ENCODE results near the gene PLAC8.
"Not testable (repeated sequence)": the region's sequence is repeated elsewhere in the genome, so short reads cannot be mapped to it uniquely, and the experiment has no call there.

Gene PLAC8

GRCh38 chr4:83112678-83113428 lies 1.7 kb downstream of the PLAC8 start:
- no peak for DNase-seq (ENCODE audit: low read depth in 2 of 2)

GRCh38 chr4:83112231-83112630 lies 2.3 kb downstream of the PLAC8 start:
- DNase-seq (ENCODE audit: low read depth in 2 of 2) = no peak

DNA sequence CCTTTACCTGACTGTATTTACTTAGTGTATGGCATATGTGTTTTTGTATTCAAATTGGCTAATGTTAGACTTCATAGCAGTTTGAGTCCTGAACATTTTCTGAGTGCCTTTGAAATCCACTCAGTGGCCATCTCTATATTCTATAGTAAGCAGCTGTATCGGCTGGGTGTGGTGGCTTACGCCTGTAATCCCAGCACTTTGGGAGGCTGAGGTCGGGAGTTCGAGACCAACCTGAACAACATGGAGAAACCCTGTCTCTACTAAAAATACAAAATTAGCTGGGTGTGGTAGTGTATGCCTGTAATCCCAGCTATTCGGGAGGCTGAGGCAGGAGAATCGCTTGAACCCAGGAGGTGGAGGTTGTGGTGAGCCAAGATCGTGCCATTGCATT lies 2.8 kb downstream of the PLAC8 start:
- DNase-seq (ENCODE audit: low read depth in 2 of 2) = not testable (repeated sequence)

DNA sequence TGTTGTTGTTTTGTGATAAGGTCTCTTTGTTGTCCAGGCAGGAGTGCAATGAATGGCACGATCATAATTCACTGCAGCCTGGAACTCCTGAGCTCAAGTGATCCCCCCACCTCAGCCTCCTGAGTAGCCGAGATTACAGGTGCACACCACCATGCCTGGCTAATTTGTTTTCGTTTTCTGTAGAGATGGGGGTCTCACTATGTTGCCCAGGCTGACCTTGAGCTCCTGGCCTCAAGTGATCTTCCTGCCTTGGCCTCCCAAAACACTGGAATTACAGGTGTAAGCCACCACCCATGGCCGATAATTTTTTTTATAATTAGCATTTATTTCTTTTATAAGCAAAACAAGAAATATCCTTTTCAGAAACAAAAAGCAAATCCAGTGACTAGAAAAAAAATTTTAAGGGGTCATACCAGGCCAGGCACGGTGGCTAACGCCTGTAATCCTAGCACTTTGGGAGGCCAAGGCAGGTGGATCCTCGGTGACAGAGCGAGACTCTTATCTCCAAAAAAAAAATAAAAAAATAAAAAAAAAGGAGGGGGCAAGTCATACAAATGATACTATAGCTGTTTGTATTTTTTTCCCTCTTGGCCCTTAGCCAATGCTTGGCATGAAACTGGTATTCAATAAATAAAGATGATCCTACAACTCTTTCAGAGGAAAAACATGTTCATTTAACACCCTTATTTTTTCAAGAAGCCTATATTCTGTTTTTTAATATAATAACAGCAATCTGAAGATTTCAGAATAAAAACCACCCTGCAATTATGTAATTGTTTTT lies 3.4 kb downstream of the PLAC8 start:
- no peak for DNase-seq (ENCODE audit: low read depth in 2 of 2)

DNA sequence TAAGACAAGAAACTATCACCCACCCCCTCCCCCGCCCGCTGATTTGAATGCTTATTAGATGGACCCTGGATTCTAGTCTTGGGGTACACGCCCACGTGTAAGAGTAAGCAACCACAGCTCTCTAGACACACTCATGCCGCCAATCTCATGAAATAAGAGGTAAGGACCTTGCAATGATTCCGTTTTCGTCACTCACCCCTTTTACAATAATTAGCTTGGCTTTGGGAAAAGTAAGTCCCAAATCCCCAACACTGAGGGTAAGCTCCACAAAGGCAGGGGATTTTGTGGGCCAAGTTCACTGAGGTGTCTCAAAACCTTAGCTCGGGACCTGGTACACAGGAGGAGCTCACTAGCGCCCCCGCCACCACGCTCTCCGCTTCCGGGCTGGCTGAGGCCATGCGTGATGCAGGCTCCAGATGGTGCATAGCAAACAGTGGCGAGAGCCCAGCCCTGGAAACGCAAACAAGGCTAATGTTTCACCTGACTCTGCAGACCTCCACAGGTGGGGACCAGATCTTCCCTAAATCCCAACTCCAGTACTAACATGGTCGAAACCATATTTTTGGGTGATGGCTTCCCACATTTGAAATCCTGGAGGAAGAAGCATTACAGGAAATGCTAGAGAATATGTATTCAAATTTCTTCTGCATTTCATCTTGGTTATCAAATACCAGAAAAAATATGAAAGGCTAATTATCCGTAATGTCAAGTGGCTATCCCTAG lies 4.1 kb downstream of the PLAC8 start:
- DNase-seq (ENCODE audit: low read depth in 2 of 2) = peak; percentile 73 to 84

GRCh38 chr4:83109480-83110222 lies 4.9 kb downstream of the PLAC8 start:
- DNase-seq (ENCODE audit: low read depth in 2 of 2) = peak in 1 of 2 donors; percentile 28

GRCh38 chr4:83108101-83108861 lies 6.2 kb downstream of the PLAC8 start:
- peak in 1 of 2 donors; percentile 11 for DNase-seq (ENCODE audit: low read depth in 2 of 2)

DNA sequence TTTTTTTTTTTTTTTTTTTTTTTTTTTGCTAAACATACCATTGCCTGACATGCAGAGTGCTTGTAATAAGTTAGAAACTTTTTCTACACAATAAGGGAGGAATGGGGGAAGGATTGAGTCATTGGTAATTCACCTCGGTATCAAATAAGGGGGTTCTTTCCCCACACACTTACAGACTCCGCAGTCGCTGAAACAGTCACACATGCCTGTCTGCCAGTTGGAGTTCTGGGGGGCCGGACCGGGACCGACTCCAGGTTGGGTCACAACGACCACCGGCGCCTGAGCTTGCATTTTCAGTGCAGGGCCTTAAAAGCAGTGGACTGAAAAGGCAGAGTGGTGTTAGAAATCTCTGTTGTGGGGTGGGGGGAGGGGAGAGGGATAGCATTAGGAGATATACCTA lies 6.9 kb downstream of the PLAC8 start:
- peak in 1 of 2 donors; percentile 18 for DNase-seq (ENCODE audit: low read depth in 2 of 2)

GRCh38 chr4:83104991-83105390 lies 9.5 kb downstream of the PLAC8 start:
- DNase-seq (ENCODE audit: low read depth in 2 of 2) = no peak

GRCh38 chr4:83096397-83096796 lies 18.1 kb downstream of the PLAC8 start:
- no peak for DNase-seq (ENCODE audit: low read depth in 2 of 2)

- DNase-seq (ENCODE audit: low read depth in 2 of 2) = no peak
Observed at GRCh38 chr4:83093060-83093640, 21.4 kb downstream of the PLAC8 start.

DNA sequence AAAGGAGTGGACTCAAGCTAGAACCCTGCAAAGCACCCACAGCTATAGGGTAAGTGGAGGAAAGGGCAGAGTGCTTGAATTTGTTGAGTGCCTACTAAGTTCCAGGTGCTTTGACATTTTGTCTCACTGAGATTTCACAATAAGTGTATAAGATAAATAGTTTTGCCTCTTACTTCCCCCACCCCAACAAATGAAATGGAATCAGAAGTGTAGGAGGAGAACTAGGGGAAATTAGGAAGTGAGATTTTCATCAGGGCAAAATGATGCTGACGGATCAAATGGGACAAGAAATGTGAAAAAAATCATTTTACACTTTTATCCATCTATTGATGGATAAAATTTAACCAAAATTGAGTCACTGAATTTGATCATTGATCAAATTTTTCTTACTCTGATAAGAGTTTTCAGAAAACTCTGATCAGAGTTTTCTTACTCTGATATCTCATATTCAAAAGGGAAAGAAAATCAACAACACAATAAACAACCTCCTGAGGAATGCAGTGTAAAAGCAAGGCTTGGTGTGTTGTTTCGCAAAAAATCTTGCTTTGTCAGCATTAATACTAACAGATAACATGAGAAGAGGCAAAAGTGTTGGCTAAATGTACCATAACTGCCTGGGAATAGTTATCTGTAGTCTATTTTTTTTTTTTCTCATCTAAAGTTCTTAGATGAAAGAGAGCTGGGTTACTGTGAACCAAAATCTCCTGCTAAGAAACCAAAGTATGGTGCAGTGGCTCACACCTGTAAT lies 24.9 kb downstream of the PLAC8 start:
- DNase-seq (ENCODE audit: low read depth in 2 of 2) = no peak

DNA sequence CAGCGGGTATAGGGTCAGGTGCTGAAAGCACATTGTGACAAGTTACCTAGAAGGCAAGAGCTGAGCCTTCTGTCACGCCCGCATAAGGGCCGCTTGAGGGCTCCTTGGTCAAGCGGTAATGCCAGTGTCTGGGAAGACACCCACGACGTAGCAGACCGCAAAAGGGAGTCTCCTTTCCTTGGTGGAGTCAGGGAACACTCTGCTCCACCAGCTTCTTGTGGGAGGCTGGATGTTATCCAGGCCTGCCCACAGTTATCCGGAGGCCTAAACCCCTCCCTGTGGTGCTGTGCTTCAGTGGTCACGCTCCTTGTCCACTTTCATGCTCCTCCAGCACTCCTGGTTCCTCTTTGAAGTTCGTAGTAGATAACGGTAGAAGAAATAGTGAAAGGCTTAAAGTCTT lies 29.6 kb downstream of the PLAC8 start:
- not testable (repeated sequence) for DNase-seq (ENCODE audit: low read depth in 2 of 2)

GRCh38 chr4:83083925-83084475 lies 30.5 kb downstream of the PLAC8 start:
- DNase-seq (ENCODE audit: low read depth in 2 of 2) = peak in 1 of 2 donors; percentile 33

DNA sequence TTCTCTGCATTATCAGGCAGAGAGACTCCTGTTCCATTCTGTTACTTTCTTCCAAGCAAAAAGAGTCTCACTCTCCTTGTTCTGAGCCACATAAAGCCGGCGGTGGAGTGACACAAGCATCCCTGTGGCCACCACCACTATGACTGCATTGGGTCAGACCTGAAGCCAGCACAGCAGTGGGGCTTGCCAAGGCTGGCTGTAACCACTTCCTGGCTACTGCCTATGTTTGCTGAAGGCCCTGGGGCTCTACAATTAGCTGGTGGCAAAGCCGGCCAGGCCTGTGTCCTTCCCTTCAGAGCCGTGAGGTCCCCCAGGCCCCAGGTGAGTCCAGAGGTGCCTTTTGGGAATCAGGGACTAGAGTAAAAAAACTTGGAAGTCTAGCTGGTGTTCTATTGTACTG lies 31.8 kb downstream of the PLAC8 start:
- no peak for DNase-seq (ENCODE audit: low read depth in 2 of 2)

DNA sequence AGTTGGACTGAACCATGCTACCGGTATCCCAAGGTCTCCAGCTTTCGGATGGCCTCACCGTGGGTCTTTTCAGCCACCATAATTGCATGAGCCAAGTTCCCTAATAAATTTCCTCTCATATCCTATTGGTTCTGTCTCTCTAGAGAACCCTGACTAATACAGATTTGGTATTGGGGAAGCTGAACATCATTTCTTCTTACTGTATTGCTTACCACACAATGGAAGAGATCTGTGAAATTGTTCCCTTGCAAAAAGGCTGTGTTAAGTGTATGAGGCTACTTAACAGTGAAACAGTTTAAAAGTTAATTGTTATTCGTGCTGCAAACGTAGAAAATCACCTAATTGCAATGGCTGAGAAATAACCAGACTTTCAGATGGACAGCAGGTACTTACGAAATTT lies 34.0 kb downstream of the PLAC8 start:
- no peak for DNase-seq (ENCODE audit: low read depth in 2 of 2)

- no peak for DNase-seq (ENCODE audit: low read depth in 2 of 2)
Observed at GRCh38 chr4:83075311-83076095, 39.0 kb downstream of the PLAC8 start.

DNA sequence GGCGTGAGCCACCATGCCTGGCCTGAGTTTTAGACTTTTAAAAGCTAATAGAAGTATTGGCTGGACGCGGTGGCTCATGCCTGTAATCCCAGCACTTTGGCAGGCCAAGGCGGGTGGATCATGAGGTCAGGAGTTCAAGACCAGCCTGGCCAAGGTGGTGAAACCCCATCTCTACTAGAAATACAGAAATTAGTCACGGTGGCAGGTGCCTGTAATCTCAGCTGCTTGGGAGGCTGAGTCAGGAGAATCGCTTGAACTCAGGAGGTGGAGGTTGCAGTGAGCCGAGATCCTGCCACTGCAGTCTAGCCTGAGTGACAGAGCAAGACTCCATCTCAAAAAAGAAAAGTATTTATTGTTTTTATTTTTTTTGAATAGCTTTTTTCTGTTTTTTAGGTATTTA lies 39.7 kb downstream of the PLAC8 start:
- not testable (repeated sequence) for DNase-seq (ENCODE audit: low read depth in 2 of 2)
